Measurements from ENCODE around the gene MIDN.

DNA sequence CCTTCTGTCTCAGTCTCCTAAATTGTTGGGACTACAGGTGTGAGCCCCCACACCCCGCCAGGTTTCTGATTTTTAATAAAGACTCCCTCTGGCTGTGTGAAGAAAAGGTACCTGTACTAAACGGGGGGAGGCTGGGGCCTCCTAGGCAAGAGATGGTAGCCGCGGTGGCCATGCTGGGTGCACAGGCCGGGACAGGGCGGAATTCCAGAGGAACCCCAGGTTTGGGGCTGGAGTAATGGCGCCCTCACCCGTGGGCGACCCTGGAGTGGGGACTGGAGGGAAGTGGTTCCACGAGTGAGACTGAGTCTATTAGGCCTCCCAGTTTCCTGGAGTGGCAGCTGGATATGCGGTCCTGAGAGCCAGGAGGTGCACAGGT is 9.0 kb upstream of the MIDN start:
- no peak for TF ChIP-seq POLR2A (IDR thresholded peaks at IDR 0.05; ENCODE audit: low read length)
- TF ChIP-seq GATA1 (IDR thresholded peaks at IDR 0.05; ENCODE audit: low read depth, low read length): no peak
